NB4 (cell line): ENCODE data around the gene RAB32.

Source experiments
- CTCF ChIP-seq: IDR thresholded peaks from one replicate; pipeline ENCODE4 v1.5.1; 2012; ENCODE audit warnings: low read depth, low read length
- MYC ChIP-seq: IDR thresholded peaks from 2 replicates; pipeline ENCODE4 v1.6.1; 2011; ENCODE audit warnings: low read depth, low read length
- POLR2A ChIP-seq: IDR thresholded peaks from 2 replicates; pipeline ENCODE4 v1.6.1; 2011; ENCODE audit warnings: mild to moderate bottlenecking; ENCODE audit not compliant: insufficient read length; ENCODE audit errors: extremely low read depth
- TF ChIP-seq, protein P1 (sequence below): IDR thresholded peaks from 2 replicates; pipeline ENCODE4 v1.6.1; 2011; ENCODE audit warnings: low read depth, low read length

DNA sequence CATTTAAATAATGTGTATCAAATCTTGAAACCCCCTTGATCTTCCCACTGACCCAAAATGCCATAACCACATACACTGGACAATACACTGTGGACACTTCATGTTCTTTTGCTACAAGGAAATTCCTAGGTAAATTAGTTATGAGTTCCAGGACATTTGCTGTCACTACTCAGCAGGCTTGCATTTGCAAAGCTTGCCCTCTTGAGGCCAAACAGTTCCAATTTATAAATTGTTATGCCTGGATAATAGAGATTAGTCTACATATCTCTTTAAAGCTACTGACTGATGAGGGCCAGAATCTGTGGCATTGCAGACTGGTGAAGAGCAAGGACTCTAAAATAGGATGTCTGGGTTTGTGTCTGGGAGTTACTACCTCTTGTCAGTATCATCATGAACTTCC lies 17.4 kb upstream of the RAB32 start:
- TF ChIP-seq CTCF (no peak), POLR2A (no peak), MYC (no peak)
- TF ChIP-seq, protein P1, sequence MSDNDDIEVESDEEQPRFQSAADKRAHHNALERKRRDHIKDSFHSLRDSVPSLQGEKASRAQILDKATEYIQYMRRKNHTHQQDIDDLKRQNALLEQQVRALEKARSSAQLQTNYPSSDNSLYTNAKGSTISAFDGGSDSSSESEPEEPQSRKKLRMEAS = no peak
